Testis (tissue), 2 donors: ENCODE data around the gene SMYD3.

Experiments used
- CTCF ChIP-seq, 3 experiments: fragments of 450-650 bp in 2 of 3; fragments of 200-600 bp in 1 of 3; sonication (generic) in 1 of 3; IDR thresholded peaks; one replicate each; pipeline ENCODE4 v1.5.1; 2016 to 2019; ENCODE audit warnings: antibody characterized with exemption in 3 of 3, mild to moderate bottlenecking in 2 of 3, moderate library complexity in 1 of 3
- POLR2A ChIP-seq: fragments of 450-650 bp; IDR thresholded peaks from one replicate; pipeline ENCODE4 v1.6.1; 2017; ENCODE audit warnings: antibody characterized with exemption, mild to moderate bottlenecking, moderate library complexity

- TF ChIP-seq CTCF (IDR thresholded peaks at IDR 0.05), result no peak
- TF ChIP-seq POLR2A, result no peak
Observed at GRCh38 chr1:245814651-245815050, 692.4 kb downstream of the SMYD3 start.
